Breast epithelium (tissue), 4 donors: ENCODE data around the gene MEF2D. TPM values are rescaled to one million over a fixed set of nuclear protein-coding genes. Genes with fewer than 3 reads are reported as not detected.
A peak's percentile ranks its signal among the peaks of the same experiment; 100 is the strongest.

Experiments
- DNase-seq, 2 donors: peaks; one replicate each; pipeline ENCODE4 v3.0.0-alpha.2; 2019; ENCODE audit warnings: low spot score in 2 of 2
- H3K27ac ChIP-seq, 2 donors: fragments of 200-600 bp; sonication (generic) in 1 of 2; one replicate each; pipeline ENCODE4 v1.5.1; 2016 to 2019; ENCODE audit warnings: mild to moderate bottlenecking in 1 of 2
- H3K27me3 ChIP-seq, 2 donors: fragments of 200-600 bp; sonication (generic) in 1 of 2; one replicate each; pipeline versions ENCODE4 v1.5.1 to v1.6.0; 2017 to 2019; ENCODE audit warnings: control low read depth in 1 of 2, mild to moderate bottlenecking in 1 of 2
- H3K36me3 ChIP-seq: fragments of 200-600 bp; one replicate; pipeline ENCODE4 v1.5.1; 2019
- H3K4me1 ChIP-seq, 2 donors: fragments of 200-600 bp; sonication (generic); one replicate each; pipeline ENCODE4 v1.5.1; 2016 to 2019; ENCODE audit warnings: control low read depth in 1 of 2
- H3K4me3 ChIP-seq, 3 donors: fragments of 200-600 bp; sonication (generic); 1 replicate in 2 of 3; 2 replicates in 1 of 3; pipeline ENCODE4 v1.5.1; 2016 to 2019; ENCODE audit warnings: mild to moderate bottlenecking in 3 of 3, moderate library complexity in 2 of 3
- H3K9me3 ChIP-seq, 2 donors: fragments of 200-600 bp; sonication (generic) in 1 of 2; one replicate each; pipeline ENCODE4 v1.5.1; 2016 to 2019; ENCODE audit warnings: control low read depth in 1 of 2
- POLR2A ChIP-seq: fragments of 450-650 bp; IDR thresholded peaks from one replicate; pipeline ENCODE4 v1.6.1; 2016; ENCODE audit warnings: antibody characterized with exemption, mild to moderate bottlenecking, moderate library complexity
- POLR2AphosphoS5 ChIP-seq, 3 donors: sonication (generic); formaldehyde crosslinking; IDR thresholded peaks; one replicate each; pipeline ENCODE4 v1.6.1; 2017; ENCODE audit warnings: antibody characterized with exemption in 3 of 3
- intact Hi-C: fragments of 100-400 bp; cut with DNase I; formaldehyde crosslinking; loops from one replicate; pipeline ENCODE4 v1.15.1; 2023; ENCODE audit warnings: low total_unique reads
- total RNA-seq, 3 donors: library from RNA; depleted of rRNA; stranded (reverse); fragments of >200 nt; gene quantifications; one replicate each; pipeline ENCODE4 v1.1.0, GENCODE V29; 2016
- TF ChIP-seq, protein P1 (sequence below), 3 donors: fragments of 450-650 bp; IDR thresholded peaks; one replicate each; pipeline ENCODE4 v1.5.1; 2016 to 2017; ENCODE audit warnings: antibody characterized with exemption in 3 of 3, mild to moderate bottlenecking in 3 of 3, moderate library complexity in 3 of 3

MEF2D gene
- total RNA-seq, 3 donors from 2014 or later: 25.8 to 34.9 (median 32.1) TPM

DNA sequence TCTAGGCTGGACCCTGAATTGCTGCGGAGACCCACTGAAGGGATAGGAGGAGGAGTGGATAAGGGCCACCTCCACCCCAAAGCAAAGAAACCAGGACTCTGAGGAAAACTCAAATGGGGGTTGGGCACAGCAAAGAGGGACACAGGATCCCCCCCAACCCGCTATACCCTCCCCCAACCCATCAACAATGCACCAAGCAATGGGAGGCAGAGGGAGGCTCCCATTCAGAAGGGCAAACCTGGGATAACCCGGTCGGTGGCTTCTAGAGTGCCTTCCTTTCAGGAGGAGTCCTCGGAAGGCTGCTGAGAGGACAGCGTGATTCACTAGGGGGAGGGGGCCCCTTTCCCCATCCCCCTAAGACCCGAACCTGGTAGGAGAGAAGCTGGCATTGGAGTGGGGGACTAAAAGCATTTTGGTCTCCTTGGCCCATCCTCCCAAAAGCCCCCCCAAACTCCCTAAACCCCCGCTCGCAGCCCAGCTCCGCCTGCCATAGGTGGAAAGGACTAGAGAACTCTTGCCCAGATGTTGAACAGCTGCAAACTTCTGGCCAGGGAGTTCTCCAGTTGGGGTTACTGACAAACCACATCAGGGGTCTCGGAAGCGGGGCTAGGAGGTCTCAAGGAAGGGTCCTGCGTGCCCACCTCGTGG lies 1.3 kb downstream of the MEF2D start:
- Histone ChIP-seq H3K4me1 (peaks cover 17 to 52% of the 10 kb centered on the region in 2 donors), H3K36me3 (no peaks in the 10 kb centered on the region), H3K27ac (peak overlapping the region; percentile 98 to 100), H3K27me3 (no peaks in the 10 kb centered on the region), H3K9me3 (no peaks in the 10 kb centered on the region), H3K4me3 (peak overlapping the region; percentile 90 to 98 (median 94))
- intact Hi-C loops: loop anchor here (5.0 to 10.0 kb wide), 2 partner anchors 37 to 165 kb away; no protein-coding TSS in a partner anchor
- DNase-seq: no peak
- no peak for TF ChIP-seq POLR2AphosphoS5 (IDR thresholded peaks at IDR 0.05)
- TF ChIP-seq, protein P1, sequence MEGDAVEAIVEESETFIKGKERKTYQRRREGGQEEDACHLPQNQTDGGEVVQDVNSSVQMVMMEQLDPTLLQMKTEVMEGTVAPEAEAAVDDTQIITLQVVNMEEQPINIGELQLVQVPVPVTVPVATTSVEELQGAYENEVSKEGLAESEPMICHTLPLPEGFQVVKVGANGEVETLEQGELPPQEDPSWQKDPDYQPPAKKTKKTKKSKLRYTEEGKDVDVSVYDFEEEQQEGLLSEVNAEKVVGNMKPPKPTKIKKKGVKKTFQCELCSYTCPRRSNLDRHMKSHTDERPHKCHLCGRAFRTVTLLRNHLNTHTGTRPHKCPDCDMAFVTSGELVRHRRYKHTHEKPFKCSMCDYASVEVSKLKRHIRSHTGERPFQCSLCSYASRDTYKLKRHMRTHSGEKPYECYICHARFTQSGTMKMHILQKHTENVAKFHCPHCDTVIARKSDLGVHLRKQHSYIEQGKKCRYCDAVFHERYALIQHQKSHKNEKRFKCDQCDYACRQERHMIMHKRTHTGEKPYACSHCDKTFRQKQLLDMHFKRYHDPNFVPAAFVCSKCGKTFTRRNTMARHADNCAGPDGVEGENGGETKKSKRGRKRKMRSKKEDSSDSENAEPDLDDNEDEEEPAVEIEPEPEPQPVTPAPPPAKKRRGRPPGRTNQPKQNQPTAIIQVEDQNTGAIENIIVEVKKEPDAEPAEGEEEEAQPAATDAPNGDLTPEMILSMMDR (IDR thresholded peaks at IDR 0.05): no peak
- TF ChIP-seq POLR2A: no peak

DNA sequence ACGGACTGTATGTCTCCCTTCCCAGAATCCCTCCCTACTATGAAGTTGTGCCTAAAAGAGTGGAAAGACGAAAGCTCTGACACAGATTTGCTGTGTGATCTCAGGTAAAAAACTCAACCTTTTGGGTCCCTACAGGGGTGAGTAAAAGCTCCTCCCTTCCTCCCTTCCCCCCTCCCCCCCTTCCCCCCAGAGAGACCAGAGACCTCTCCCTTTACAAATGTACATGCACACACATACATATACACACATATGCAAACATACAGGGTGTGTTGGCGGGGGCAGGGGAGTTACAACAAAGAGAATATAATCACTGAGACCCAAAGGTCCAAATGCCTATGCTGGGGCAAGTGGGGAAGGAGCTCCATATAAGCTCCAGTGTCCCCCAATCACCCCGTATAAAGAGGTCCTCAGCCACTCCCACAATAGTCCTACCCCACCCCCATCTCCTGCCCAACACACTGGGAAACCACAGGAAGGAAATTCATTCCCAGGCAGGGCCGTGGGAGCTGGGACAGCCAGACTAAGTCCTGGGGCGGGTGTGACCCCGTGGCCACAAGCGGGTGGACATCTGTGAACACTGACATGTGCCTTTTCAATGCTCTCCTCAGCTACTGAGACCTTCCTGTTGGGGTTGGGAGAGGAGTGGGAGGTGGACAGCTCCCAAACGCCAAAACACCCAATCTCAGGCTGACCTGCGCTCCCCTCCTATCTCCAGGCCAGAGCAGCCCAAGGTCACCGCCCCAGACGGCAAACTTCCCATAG lies 2.0 kb downstream of the MEF2D start:
- H3K4me3 ChIP-seq: peak overlapping the region; percentile 90 to 98 (median 94)
- H3K27ac ChIP-seq: peak overlapping the region; percentile 98 to 100
- H3K27me3 ChIP-seq: no peaks in the 10 kb centered on the region
- H3K4me1 ChIP-seq: peaks cover 23 to 52% of the 10 kb centered on the region in 2 donors
- no peaks in the 10 kb centered on the region for H3K9me3 ChIP-seq
- H3K36me3 ChIP-seq: no peaks in the 10 kb centered on the region
- TF ChIP-seq, protein P1 (IDR thresholded peaks at IDR 0.05): no peak
- peak in 2 of 3 donors; percentile 20 to 53 for TF ChIP-seq POLR2AphosphoS5 (IDR thresholded peaks at IDR 0.05)
- intact Hi-C loops: loop anchor here (5.0 to 10.0 kb wide), 2 partner anchors 36 to 166 kb away; no protein-coding TSS in a partner anchor
- no peak for DNase-seq

DNA sequence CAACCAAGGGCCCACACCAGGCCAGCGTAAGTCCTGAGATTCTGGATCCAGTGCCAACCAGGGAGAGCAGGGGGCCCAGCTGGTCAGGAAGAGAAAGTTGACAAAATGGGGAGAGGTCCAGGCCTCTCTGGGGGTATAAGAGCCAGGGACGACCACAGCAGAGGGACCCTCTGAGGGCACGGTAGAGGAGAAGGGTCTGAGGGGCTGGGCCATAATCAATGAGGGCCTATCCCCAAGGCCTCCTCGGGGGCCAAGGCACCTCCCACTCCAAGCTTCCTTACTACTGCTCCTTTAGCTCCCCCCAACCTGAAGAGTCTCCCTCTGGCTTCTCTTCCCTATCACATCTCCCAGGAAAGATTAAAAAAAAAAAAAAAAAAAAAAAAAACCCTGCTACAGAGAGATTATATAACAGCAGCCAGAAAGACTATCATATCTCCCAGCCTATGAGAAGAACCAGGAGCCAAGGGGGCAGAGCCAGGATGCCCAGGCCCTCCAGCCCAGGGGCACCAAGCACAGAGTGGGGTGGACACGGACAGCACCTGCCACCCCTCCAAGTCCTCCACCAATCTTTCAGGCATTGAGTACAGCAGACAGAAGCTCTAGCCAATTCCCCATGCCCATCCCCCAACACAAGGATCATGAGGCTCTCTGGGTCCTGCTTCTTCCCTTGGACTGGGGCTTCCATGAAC lies 2.7 kb downstream of the MEF2D start:
- TF ChIP-seq POLR2A (no peak), POLR2AphosphoS5 (IDR thresholded peaks at IDR 0.05) (no peak)
- TF ChIP-seq, protein P1 (IDR thresholded peaks at IDR 0.05): no peak
- H3K4me1 ChIP-seq: peaks cover 22 to 57% of the 10 kb centered on the region in 2 donors

DNA sequence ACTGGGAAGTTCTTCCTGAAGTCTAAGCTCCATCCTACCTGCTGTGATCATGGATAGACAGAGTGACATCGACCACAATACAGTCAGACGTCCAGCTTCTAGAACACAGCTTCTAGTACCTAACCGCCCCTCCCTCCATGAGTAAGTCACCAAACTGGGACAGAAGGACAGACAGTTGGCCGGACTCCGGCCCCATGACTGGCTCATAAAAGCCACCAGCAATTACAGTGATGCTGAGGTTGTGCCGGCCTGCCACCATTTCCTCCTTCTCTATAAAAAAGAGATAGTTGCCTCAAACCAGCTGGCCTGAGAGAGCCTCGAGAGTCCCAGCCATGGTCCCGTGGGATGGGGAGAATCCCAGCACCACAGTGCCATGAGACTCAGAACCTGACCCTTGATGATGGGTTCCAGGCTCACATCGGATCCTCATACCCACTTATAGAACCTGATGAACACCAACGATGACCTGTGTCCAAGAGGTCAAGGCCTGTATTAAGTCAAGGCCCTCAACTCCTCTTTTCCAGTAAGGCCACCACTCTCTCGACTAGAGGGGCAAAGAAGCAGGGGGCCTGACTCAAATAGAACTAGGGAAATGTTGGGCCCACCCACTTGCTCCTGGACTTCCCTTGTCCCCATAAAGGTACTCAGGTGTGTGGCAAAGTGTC lies 3.4 kb downstream of the MEF2D start:
- H3K4me3 ChIP-seq: peak overlapping the region; percentile 90 to 98 (median 94)
- TF ChIP-seq POLR2A: no peak
- no peak for TF ChIP-seq POLR2AphosphoS5 (IDR thresholded peaks at IDR 0.05)
- TF ChIP-seq, protein P1 (IDR thresholded peaks at IDR 0.05): no peak
- no peak for DNase-seq
- no peaks in the 10 kb centered on the region for H3K36me3 ChIP-seq
- peak overlapping the region; percentile 42 to 100 for H3K27ac ChIP-seq
- H3K4me1 ChIP-seq: peaks cover 29 to 57% of the 10 kb centered on the region in 2 donors
- no peaks in the 10 kb centered on the region for H3K27me3 ChIP-seq
- no peaks in the 10 kb centered on the region for H3K9me3 ChIP-seq
- intact Hi-C loops: loop anchor here (5.0 to 10.0 kb wide), 2 partner anchors 35 to 168 kb away; no protein-coding TSS in a partner anchor

More for the DNA sequence above, 2.7 kb downstream of the MEF2D start:
- intact Hi-C loops: loop anchor here (5.0 to 10.0 kb wide), 2 partner anchors 36 to 167 kb away; no protein-coding TSS in a partner anchor
- no peaks in the 10 kb centered on the region for H3K36me3 ChIP-seq
- peak overlapping the region; percentile 90 to 98 (median 94) for H3K4me3 ChIP-seq
- DNase-seq: no peak
- H3K27ac ChIP-seq: peak overlapping the region; percentile 98 to 100
- H3K9me3 ChIP-seq: no peaks in the 10 kb centered on the region
- no peaks in the 10 kb centered on the region for H3K27me3 ChIP-seq
